Thyroid gland (tissue), 4 donors: ENCODE measurements around the gene ANKRD33B.

Source experiments
- POLR2A ChIP-seq, 2 donors: fragments of 450-650 bp; IDR thresholded peaks; one replicate each; pipeline ENCODE4 v1.6.1; 2017; ENCODE audit warnings: antibody characterized with exemption in 2 of 2, mild to moderate bottlenecking in 2 of 2, moderate library complexity in 1 of 2
- TF ChIP-seq, protein P1 (sequence below), 6 experiments: fragments of 200-600 bp in 3 of 6; fragments of 450-650 bp in 3 of 6; sonication (generic) in 3 of 6; IDR thresholded peaks; one replicate each; pipeline ENCODE4 v1.5.1; 2016 to 2019; ENCODE audit warnings: antibody characterized with exemption in 6 of 6, mild to moderate bottlenecking in 2 of 6, inconsistent platforms in 1 of 6, moderate library complexity in 1 of 6

- no peak for TF ChIP-seq POLR2A (IDR thresholded peaks at IDR 0.05)
- TF ChIP-seq, protein P1, sequence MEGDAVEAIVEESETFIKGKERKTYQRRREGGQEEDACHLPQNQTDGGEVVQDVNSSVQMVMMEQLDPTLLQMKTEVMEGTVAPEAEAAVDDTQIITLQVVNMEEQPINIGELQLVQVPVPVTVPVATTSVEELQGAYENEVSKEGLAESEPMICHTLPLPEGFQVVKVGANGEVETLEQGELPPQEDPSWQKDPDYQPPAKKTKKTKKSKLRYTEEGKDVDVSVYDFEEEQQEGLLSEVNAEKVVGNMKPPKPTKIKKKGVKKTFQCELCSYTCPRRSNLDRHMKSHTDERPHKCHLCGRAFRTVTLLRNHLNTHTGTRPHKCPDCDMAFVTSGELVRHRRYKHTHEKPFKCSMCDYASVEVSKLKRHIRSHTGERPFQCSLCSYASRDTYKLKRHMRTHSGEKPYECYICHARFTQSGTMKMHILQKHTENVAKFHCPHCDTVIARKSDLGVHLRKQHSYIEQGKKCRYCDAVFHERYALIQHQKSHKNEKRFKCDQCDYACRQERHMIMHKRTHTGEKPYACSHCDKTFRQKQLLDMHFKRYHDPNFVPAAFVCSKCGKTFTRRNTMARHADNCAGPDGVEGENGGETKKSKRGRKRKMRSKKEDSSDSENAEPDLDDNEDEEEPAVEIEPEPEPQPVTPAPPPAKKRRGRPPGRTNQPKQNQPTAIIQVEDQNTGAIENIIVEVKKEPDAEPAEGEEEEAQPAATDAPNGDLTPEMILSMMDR (IDR thresholded peaks at IDR 0.05), result no peak
These were observed 136.6 kb downstream of the ANKRD33B start for GRCh38 chr5:10700516-10700915.
